Ramos (cell line): ENCODE data around the gene FAM240B.

Experiments
- in situ Hi-C: fragments of 300-500 bp; cut with MboI; formaldehyde crosslinking; loops from one replicate; pipeline ENCODE4 v1.14.3; 2022; ENCODE audit warnings: low sequenced_read_pairs; ENCODE audit not compliant: unreplicated experiment

Gene FAM240B

DNA sequence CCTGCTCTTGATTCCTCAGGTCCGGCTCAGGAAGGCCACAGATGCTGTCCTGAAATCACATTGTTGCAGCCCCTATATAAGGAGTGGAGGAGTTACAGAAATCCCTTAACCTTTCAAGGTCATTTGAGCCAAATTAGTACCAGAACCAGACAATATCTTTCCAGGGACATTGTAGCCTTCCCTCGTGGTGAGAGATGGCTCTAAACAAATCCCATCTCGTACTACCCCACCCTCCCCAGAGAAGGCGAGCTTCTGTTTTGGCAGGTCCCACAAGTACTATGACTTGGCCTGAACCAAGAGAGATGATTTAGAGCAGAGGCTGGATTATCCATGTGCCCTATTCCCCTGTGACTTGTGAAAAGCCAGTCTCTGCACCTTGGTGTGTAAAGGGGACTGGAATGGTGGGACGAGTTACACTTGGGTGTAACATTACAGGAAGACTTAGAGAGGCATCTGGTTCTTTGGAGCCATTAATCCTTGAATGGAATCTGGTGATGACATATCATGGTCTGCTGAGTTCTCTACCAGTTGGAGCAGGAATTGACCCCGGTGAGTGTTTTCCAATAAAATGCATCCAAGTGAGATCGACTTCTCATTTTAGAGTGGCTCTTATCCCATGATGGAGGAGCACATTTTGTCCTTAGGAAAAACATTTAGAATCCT lies at the start of gene FAM240B:
Gene FAM240B (minus strand): TSS at position 51 of the 663 bp plus-strand sequence. CDS start 16,134 bp downstream, outside the sequence.
- in situ Hi-C loops: no loop called here

DNA sequence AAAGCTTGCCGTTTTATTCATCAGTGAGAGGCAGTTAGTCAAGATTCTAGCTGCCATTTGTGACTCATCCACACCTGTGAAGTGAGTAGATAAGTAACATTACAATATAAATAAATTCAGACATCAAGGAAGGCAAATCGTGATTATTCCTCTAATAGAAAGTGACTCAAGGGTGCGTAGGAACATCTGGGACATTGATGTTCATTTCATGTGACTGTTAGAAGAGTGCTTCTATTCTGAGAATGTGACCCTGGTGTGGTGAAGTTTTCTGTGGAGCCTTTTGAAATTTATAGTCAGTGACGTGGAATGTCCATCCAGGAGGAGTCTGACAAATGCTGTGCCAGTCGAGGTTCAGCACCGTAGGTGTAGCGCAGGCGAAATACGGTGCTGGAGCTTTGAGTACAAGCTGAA lies 48.4 kb upstream of the FAM240B start:
- in situ Hi-C loops: no loop called here

GRCh38 chr9:38765101-38765500 lies 45.2 kb upstream of the FAM240B start:
- in situ Hi-C loops: no loop called here

DNA sequence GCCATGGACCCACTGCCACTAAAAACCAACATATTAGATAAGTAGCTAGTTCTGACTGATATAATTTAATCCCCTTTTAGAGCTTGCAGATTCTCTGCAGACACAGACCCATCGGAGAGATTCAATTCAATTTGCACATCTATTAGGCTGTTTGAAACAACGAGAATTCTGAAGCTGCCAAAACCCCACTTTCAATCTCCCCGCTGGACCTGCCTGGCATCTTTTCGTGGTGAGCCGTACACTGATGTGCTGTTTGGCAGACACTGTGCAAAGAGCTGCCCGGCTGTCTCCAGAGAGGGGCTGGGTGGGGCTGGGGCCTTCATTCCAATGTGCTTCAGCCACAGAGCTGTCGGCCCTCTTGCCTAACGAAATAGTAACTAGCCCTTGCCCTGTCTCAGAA lies 42.1 kb upstream of the FAM240B start:
- in situ Hi-C loops: no loop called here

DNA sequence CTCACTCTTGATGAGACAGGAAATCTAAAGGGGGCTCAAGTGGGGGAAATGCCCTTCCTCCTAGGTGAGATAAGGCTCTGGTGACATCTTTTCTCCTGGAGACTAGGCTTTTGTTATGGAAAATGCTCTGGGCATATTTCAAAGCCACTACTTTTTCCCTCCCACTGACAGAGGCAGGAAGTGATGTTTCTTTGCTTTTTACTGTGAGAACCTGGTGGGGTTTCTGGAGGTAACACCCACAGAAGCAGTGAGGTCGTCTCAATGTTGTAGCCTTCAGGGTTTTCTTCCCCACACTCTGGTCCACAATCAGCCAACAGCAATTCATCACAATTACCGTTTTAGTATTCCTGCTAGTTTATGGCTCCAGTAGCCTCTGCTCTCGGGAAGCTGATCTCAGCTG lies 41.4 kb upstream of the FAM240B start:
- in situ Hi-C loops: no loop called here

- in situ Hi-C loops: no loop called here
Measured at GRCh38 chr9:38756702-38757101, 36.8 kb upstream of the FAM240B start.

GRCh38 chr9:38747941-38748340 lies 28.0 kb upstream of the FAM240B start:
- in situ Hi-C loops: no loop called here

- in situ Hi-C loops: no loop called here
Measured at GRCh38 chr9:38747067-38747466, 27.1 kb upstream of the FAM240B start.

DNA sequence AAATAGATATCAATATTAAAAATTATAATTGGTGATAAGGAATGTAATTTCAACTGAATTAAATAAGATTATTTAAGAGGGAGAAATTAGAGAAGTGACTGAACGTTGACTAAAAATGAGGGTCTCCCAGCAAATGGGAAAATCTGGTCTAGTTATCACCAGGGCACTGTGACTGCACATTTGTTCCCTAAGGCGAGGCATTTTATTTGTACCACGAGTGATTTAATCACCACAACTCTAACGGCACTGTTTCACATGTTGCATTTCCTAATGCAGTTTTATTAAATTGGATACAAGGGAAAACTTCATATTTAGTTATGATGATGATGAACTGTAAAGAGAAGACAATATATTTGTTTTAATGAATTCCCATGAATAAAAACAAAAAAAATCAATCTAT lies 26.4 kb upstream of the FAM240B start:
- in situ Hi-C loops: no loop called here

DNA sequence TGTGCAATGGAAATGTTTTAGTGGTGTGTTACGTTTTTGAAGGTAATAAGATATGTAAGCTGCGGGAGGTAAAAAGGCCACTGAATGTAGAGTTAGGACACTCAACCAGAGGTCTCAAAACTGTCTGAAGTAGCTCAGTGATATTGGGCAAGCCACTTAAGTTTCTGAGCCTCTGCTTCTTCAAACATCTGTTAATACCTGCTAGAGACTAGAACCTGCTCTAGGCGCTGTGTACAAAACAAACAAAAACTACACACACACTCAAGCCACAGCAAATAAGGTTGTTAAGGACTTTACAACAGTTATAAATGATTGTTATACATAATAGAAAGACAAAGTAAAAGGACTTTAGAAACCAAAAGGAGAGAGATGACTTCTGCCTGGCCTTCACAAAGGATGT lies 24.6 kb upstream of the FAM240B start:
- in situ Hi-C loops: no loop called here

DNA sequence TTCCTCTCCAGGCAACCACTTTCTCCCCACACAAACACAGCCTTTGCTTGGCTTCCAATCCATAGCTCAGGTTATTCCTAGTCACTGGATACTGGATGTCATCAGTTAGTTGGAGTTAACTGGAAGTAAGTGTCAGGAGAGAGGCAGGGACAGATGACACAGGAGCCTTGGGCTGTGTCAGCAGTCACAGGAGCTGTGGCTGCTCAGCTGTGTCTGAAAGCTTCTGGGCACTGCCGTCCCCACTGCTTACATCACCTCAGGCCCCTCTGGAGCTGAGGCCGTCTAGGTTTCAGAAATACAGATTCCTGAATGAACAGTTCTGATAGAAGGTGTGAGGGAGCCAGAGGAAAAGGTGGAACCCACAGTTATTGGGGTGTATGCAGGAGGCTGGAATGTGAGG lies 17.3 kb upstream of the FAM240B start:
- in situ Hi-C loops: no loop called here

GRCh38 chr9:38734831-38735230 lies 14.9 kb upstream of the FAM240B start:
- in situ Hi-C loops: no loop called here

- in situ Hi-C loops: no loop called here
Measured at GRCh38 chr9:38733503-38733902, 13.6 kb upstream of the FAM240B start.

- in situ Hi-C loops: no loop called here
Measured at GRCh38 chr9:38732885-38733284, 13.0 kb upstream of the FAM240B start.

GRCh38 chr9:38727497-38728001 lies 7.6 kb upstream of the FAM240B start:
- in situ Hi-C loops: no loop called here

DNA sequence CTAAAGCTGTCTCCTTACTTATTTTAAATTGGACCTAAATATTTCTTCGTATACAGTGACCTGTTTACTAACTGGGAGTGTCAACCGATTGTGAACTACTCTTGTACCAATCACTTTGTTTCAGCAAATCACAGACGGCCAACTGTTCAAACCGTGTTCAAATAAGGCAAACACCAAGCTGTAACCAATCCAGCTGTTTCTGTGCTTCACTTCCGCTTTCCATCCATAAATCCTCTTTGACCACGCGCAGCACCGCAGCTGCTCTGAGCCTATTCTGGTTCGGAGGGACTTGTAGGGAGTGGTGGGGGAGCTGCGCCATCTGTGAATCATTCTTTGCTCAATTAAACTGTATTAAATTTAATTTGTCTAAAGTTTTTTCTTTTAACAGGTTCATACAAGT lies 4.8 kb upstream of the FAM240B start:
- in situ Hi-C loops: no loop called here

GRCh38 chr9:38718148-38718547 lies 1.8 kb downstream of the FAM240B start:
- in situ Hi-C loops: no loop called here

GRCh38 chr9:38715684-38716083 lies 4.2 kb downstream of the FAM240B start:
- in situ Hi-C loops: no loop called here

DNA sequence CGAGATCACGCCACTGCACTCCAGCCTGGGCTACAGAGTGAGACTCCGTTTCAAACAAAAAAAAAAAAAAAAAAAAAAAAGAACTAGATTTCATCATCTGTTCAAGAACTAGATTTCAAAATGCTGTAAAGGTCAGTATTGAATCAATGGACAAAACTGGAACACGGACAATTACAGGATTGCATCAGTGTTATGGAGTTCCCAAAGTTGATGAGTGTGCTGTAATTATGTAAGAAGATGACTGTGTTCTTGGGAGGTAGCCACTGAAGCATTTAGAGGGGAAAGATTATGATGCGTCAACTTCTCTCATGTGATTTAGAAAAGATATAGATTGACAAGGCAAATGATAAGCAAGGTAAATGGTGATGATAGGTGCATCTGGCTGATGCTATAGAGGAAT lies 6.5 kb downstream of the FAM240B start:
- in situ Hi-C loops: no loop called here

DNA sequence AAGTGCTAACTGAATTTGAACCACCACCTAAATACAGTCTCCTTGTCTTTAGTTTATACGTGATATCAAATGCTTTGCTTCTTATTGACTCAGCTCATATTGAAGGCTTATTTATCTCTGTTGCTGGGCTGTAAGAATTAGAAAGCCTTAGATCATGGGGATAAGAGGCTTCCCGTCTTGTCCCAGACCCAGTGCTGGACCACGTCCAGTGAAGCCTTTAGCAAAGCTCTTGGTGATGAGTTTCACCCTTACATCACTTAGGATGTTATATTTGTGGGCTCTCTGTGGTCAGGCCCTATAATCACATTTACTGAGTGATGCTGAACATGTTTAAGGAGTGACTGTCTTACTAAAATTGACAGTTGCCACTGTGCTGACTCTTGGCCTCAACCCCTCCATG lies 11.2 kb downstream of the FAM240B start:
- in situ Hi-C loops: no loop called here

DNA sequence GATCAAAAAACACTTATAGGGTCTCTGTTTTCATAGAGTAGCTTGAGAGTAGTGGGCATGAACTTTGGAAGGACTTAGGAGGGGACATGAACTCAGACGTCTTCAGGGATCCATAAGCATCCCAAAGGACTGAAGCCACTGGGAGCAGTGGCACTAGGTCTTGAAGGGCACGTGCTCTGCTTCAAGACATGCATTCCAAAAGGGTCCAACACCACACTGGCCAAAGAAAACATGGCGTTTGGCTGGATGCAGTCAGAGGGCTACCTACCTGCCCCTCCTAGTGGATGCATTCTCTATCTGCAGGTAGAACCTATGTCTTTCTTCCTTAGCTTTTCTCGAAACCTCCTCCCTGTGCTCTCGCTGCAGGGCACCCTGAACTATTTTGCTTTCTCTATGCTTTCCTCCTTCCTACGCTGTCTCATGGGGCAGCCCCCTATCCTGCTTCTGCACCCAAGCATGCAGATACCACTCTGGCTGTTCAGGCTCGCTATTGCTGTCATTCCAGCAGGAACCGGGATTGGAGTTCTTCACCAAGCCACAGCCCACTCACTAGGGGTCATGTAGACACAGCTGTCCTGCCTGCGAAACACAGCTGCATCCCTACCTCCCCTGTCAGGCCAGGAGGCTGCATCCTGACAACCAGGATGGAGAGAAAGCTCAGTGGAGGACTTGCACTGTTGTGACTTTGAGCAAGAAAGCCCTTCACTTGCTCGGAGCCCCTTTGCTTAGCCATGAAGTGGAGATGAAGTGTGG lies 11.9 kb downstream of the FAM240B start:
- in situ Hi-C loops: no loop called here

DNA sequence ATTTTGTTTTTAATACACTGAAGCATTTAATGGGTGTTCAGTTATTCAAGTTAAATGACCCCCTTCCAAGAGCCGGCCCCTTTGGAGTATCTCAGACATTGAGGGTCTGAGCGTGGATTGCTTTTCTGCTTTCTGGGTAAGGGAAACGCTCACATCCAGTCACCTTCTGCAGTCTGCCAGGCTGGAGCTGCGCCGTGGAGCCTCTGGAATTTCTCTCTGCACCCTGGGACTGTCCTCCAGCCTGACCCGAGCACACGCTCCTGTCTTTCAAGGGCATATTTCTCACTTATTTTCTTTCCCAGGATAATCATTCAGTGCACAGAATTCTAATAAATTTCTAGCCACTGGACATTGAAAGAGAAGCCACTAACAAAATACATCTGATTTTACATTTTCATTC lies 13.4 kb downstream of the FAM240B start:
- in situ Hi-C loops: no loop called here
